ENCODE results near the gene CABP4. TPM values are rescaled to one million over a fixed set of nuclear protein-coding genes. Genes with fewer than 3 reads are reported as not detected.

The CABP4 gene
- total RNA-seq, 1 donor from 2014 or later: 1.1 TPM

GRCh38 chr11:67492801-67493547 lies 37.8 kb downstream of the CABP4 start:
- ATAC-seq: peak; percentile 4
- DNase-seq (ENCODE audit: low spot score): no peak

DNA sequence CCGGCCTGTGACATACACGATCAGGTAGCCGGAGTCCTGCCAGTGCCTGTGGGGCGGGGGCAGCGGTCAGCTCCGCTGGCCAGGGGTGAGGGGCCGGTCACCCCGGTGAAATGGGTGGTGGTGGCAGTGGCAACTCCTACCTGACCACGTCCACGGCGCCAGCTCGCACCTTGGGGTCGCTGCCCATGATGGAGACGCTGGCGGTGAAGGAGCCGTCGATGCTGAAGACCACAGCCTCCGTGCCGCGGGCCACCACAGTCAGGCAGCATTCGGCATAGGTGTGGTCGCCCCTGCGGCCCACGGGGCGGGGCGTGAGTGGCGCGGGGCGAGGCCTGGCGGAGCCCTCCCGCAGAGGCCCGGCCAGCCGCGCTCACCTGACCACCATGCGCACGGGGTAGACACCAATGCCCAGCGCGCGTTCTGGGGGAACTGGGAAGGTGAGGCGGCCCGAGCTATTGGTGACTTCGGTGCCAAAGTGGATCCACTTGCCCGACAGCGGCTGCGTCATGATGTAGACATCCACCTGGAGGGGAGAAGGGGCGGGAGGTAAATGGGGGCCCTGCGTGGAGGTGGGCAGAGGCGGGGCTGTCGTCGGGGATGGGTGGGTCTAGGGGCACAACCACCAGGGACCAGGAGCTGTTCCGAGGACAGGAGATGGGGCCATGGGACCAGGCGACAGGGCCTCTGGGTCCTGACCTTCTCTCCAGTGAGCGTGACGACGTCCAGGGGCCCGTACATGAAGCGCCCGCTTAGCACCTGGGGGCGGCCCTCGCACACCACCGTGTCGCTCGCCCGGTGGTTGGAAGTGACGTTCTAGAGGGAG lies 38.6 kb downstream of the CABP4 start:
- no peak for DNase-seq (ENCODE audit: low spot score)
- ATAC-seq: no peak

DNA sequence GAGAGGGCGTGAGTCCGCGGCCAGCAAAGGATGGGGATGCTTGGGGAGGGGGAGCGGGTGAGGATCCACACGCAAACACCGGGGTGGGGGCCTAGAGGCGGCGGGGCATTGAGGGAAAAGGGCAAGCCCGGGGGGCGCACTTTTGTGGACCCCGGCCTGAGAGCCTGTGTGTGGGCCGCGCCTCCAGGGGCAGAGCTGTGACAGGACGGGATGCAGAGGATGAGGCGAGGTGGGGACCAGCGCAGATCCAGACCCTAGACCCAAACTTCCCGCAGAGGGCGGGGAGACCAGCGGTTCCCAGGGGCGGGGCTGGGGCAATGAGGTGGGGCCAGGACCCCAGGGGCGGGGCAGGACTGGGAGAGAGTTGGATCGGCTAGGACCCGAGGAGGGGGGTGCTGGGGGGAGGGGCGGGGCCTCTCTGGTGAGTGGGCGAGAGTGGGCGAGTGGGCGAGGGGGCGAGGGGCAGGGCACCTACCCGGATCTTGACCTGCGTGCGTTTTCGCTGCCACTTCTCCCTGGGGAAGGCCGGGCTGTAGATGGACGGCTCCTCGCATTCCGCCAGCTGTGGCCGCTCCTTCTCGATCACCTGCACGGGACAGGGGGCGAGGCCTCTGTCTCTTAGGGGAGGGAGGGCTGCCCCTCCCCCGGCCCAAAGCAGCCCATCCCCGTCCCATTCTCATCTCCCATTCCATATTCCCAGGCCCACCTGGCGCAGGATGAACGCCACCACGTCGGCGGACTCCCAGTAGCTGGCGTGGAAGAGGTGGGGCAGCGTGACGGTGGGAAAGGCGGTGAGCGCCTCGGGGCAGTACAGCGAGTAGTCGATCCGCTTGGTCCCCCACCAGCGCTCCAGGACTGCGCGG lies 39.4 kb downstream of the CABP4 start:
- DNase-seq (ENCODE audit: low spot score): no peak
- ATAC-seq: no peak

- DNase-seq (ENCODE audit: low spot score) (no peak), ATAC-seq (no peak)
These were observed 40.3 kb downstream of the CABP4 start for GRCh38 chr11:67495234-67496005.

DNA sequence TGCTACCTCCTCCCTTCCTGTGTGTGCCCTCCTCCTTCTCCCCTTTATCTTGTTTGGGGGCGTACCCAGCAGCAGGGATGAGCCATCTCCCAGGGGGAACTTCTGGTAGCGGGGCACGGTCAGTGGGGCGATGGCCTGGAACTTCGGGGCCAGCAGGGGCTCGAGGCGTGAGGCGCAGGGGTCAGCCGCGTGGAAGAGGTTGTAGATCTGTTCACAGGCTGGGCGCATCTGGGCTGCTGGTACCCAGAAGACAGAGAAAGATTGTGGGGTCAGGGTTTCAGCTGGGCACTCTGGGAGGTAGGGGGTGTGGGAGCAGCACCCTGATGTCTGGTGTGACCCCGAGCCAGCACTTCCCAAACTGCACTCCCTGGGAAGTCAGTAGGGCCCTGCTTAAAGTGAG lies 41.0 kb downstream of the CABP4 start:
- DNase-seq (ENCODE audit: low spot score): no peak
- ATAC-seq: no peak

- no peak for DNase-seq (ENCODE audit: low spot score)
- no peak for ATAC-seq
These were observed 42.6 kb downstream of the CABP4 start for GRCh38 chr11:67497656-67498291.

GRCh38 chr11:67498544-67498972 lies 43.4 kb downstream of the CABP4 start:
- peak; percentile 38 for ATAC-seq
- no peak for DNase-seq (ENCODE audit: low spot score)

DNA sequence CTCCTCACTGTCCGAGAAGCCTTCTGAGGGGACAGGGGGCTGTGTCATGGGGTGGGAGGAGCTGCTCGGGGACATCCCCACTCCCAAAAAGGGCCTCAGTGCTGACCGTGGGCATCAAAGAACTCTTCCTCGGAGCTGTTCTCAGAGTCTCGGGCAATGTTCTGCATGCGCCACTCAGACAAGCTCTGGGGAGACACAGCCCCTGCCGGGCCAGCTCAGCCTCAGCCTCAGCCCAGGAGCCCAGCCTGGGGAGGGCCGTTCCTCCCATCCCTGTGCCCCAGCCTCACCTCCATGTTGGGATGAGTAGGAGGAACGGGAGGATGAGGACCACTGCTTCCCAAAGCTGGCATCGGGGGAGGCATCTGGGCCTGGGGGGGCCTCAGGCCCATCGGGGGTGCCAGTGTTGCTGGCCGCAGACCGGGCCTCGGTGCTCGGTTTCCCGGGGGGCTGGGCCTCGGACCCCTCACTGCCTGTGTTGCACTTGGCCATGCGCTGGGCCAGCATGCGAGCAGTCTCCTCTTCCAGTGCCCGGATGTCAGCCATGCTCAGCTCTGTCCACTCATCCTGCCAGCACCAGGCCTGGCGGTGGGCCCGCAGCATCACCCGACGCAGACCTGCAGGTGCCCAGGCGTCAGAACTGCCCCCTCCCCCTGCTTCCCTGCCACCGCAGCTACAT lies 44.8 kb downstream of the CABP4 start:
- DNase-seq (ENCODE audit: low spot score) (no peak), ATAC-seq (no peak)

GRCh38 chr11:67500484-67500821 lies 45.3 kb downstream of the CABP4 start:
- DNase-seq (ENCODE audit: low spot score) (no peak), ATAC-seq (no peak)

- ATAC-seq (no peak), DNase-seq (ENCODE audit: low spot score) (no peak)
These were observed 45.9 kb downstream of the CABP4 start for GRCh38 chr11:67500831-67501715.

DNA sequence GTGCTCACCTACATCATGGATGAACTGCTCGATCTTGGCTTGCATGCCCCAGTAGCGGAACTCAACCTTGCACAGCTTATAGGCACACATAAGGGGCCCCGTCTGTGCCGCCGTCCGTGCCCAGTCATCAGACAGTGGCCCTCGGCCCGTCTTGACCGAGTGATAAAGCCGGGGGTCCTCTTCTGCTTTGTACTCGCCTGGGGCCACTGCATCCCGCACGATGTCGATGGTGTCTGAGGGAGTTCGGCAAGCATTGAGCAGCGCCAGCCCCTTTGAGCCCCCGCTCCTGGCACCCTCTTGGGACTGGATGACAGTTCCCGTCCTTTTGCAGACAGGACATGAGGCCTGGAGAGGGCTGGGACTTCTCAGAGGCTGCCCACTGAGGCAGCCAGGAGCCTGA lies 46.7 kb downstream of the CABP4 start:
- no peak for ATAC-seq
- no peak for DNase-seq (ENCODE audit: low spot score)

DNA sequence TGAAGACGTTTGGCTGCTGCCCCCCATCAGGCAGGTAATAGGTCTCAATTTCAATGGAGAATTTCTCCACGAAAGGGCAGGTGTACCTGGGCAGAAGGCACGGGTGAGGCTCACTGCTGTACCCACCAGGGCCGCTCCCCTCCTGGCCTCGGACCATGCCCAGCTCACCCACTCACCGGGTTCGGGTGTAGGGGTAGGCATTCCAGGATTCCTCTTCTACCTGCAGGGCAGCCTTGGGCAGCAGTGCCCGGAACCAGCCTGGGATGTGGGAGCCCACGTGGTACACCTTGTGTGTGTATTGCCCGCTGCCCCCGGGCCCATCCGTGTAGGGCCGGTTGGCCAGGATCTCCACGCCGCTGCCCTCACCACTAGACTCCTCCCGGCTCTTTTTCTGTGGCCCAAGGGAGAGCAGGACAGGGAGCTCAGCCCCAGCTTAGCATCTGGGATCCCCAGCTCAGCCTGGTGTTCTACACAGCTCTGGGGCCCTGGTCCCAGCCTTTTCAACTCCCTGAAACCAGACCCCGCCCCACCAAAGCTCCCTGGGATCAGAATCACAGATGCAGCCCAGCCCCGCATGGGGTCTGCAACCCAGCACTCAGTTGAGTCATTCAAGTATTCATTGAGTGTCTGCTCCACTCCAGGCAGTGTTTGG lies 47.3 kb downstream of the CABP4 start:
- no peak for DNase-seq (ENCODE audit: low spot score)
- ATAC-seq: no peak

DNA sequence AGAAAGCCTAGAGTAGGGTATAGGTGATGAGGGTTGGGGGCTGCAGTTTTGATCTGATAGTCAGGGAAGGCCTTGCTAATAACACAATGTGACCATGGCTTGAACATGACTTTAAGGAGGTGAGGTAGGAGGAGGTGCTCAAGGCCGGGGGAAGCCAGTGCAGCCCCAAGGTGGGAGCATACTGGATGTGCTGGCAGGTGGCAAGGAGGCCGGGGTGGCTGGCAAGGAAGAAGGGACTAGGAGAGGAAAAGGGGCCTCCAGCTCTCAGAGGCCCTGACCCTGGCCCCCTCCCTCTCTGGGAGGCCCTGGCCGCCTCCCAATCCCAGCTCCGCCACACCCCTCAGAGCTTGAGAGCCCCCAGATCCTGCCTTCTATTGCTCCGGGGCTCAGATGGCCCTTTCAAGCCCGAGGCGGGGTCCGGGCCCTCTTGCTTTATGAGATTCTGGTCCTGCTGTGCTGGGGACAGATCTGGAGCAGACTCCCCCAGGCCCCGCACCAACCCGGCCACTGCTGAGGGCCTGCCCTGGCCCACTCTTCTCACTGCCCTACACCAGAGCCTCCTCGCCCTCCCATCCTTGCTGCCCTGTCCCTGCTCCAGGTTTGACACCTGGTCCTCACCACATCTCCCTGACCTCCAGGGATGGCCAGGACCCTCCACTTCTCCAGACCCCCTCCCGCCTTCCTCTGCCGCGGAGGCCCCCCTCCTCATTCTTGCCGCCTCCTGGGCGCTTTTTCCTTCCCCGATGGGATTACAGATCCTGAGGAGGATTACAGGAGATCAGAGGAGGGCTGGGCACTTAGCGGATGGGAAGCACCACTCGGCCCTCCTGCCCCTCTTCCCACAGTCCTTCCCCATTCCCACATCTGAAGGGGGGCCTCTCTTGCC lies 48.2 kb downstream of the CABP4 start:
- DNase-seq (ENCODE audit: low spot score): no peak
- no peak for ATAC-seq

- no peak for ATAC-seq
- no peak for DNase-seq (ENCODE audit: low spot score)
These were observed 49.1 kb downstream of the CABP4 start for GRCh38 chr11:67504005-67504949.

GRCh38 chr11:67504950-67505581 lies 49.9 kb downstream of the CABP4 start, which contains the start of gene PITPNM1:
PITPNM1 (minus strand) TSS chr11:67505363; CDS start chr11:67504180, 1,183 bp downstream.
- DNase-seq (ENCODE audit: low spot score) (peak; percentile 79), ATAC-seq (peak; percentile 44)
